Gastrocnemius medialis (tissue), 4 donors: Measurements from ENCODE around the gene UTS2. TPM values are rescaled to one million over a fixed set of nuclear protein-coding genes. Genes with fewer than 3 reads are reported as not detected.

ENCODE experiments used
- ATAC-seq, 2 donors: fragments of 150-250 bp; one replicate each; pipeline ENCODE4 v1.9.1; 2016
- DNase-seq, 2 donors: peaks; one replicate each; pipeline ENCODE4 v3.0.0-alpha.2; 2019
- H3K27ac ChIP-seq, 4 donors: fragments of 200-600 bp; sonication (generic); 1 replicate in 1 of 4; 2 replicates in 3 of 4; pipeline ENCODE4 v1.5.1; 2016 to 2018; ENCODE audit warnings: mild to moderate bottlenecking in 2 of 4, moderate library complexity in 1 of 4
- H3K27me3 ChIP-seq, 3 donors: fragments of 200-600 bp; sonication (generic) in 2 of 3; 1 replicate in 1 of 3; 2 replicates in 2 of 3; pipeline versions ENCODE4 v1.5.1 to v1.6.0; 2016 to 2019; ENCODE audit warnings: mild to moderate bottlenecking in 1 of 3, moderate library complexity in 1 of 3
- H3K36me3 ChIP-seq, 2 donors: fragments of 200-600 bp; sonication (generic) in 1 of 2; one replicate each; pipeline ENCODE4 v1.5.1; 2017 to 2018
- H3K4me1 ChIP-seq, 2 donors: fragments of 200-600 bp; sonication (generic) in 1 of 2; one replicate each; pipeline ENCODE4 v1.5.1; 2016 to 2017; ENCODE audit warnings: mild to moderate bottlenecking in 2 of 2
- H3K4me3 ChIP-seq, 4 donors: fragments of 200-600 bp; sonication (generic) in 3 of 4; 1 replicate in 1 of 4; 2 replicates in 3 of 4; pipeline ENCODE4 v1.5.1; 2016 to 2019; ENCODE audit warnings: mild to moderate bottlenecking in 2 of 4
- H3K9me3 ChIP-seq, 3 donors: fragments of 200-600 bp; sonication (generic) in 2 of 3; 1 replicate in 1 of 3; 2 replicates in 2 of 3; pipeline ENCODE4 v1.5.1; 2016 to 2019
- CTCF ChIP-seq, 5 experiments: fragments of 450-650 bp in 3 of 5; fragments of 200-600 bp in 2 of 5; sonication (generic) in 2 of 5; IDR thresholded peaks in 4 of 5; conservative IDR thresholded peaks in 1 of 5; 1 replicate in 4 of 5; 2 replicates in 1 of 5; pipeline ENCODE4 v1.5.1; 2016 to 2019; ENCODE audit warnings: antibody characterized with exemption in 5 of 5, mild to moderate bottlenecking in 3 of 5, moderate library complexity in 3 of 5
- POLR2A ChIP-seq, 2 donors: fragments of 450-650 bp; IDR thresholded peaks; one replicate each; pipeline ENCODE4 v1.6.1; 2017; ENCODE audit warnings: antibody characterized with exemption in 2 of 2, mild to moderate bottlenecking in 2 of 2, moderate library complexity in 2 of 2
- in situ Hi-C, 4 donors: fragments of 200-750 bp; cut with MboI; loops; one replicate each; pipeline versions ENCODE4 v1.15.0 to v1.8.0; 2017; ENCODE audit warnings: low sequenced_read_pairs in 4 of 4
- intact Hi-C: fragments of 100-400 bp; cut with DNase I; formaldehyde crosslinking; loops from one replicate; pipeline ENCODE4 v1.15.1; 2023; ENCODE audit warnings: low total_unique reads
- total RNA-seq, 4 donors: library from RNA; depleted of rRNA; stranded (reverse); fragments of >200 nt; gene quantifications; one replicate each; pipeline versions ENCODE4 v1.1.0 to v1.2.3, GENCODE V29; 2016

The UTS2 gene
- total RNA-seq, 4 donors from 2014 or later = not detected

- Histone ChIP-seq H3K9me3 (no peaks in the 10 kb centered on the region), H3K27ac (no peak overlapping the region), H3K4me3 (no peak overlapping the region), H3K36me3 (no peaks in the 10 kb centered on the region), H3K27me3 (peaks cover 23 to 35% (median 24%) of the 10 kb centered on the region in 3 donors), H3K4me1 (no peaks in the 10 kb centered on the region)
- no peak for DNase-seq
- in situ Hi-C loops = no loop called here
- intact Hi-C loops = no loop called here
- ATAC-seq = no peak
- TF ChIP-seq POLR2A (IDR thresholded peaks at IDR 0.05) = no peak
- no peak for TF ChIP-seq CTCF (IDR thresholded peaks at IDR 0.05 in 4 of 5, conservative IDR thresholded peaks at IDR 0.05 in 1 of 5)
Observed at GRCh38 chr1:7886405-7886745, 33.5 kb upstream of the UTS2 start.

- Histone ChIP-seq H3K9me3 (no peaks in the 10 kb centered on the region), H3K4me3 (no peak overlapping the region), H3K4me1 (no peaks in the 10 kb centered on the region), H3K36me3 (no peaks in the 10 kb centered on the region), H3K27me3 (peaks cover 23 to 35% (median 24%) of the 10 kb centered on the region in 3 donors), H3K27ac (no peak overlapping the region)
- ATAC-seq (no peak), DNase-seq (no peak)
- in situ Hi-C loops = no loop called here
- intact Hi-C loops = no loop called here
- TF ChIP-seq POLR2A (IDR thresholded peaks at IDR 0.05) (no peak), CTCF (IDR thresholded peaks at IDR 0.05 in 4 of 5, conservative IDR thresholded peaks at IDR 0.05 in 1 of 5) (no peak)
Observed at GRCh38 chr1:7885513-7886404, 32.9 kb upstream of the UTS2 start.

GRCh38 chr1:7884757-7885156 lies 31.9 kb upstream of the UTS2 start:
- no peak for ATAC-seq
- in situ Hi-C loops = no loop called here
- no peak for DNase-seq
- no peaks in the 10 kb centered on the region for H3K36me3 ChIP-seq
- no peaks in the 10 kb centered on the region for H3K4me1 ChIP-seq
- peaks cover 23 to 33% (median 24%) of the 10 kb centered on the region in 3 donors for H3K27me3 ChIP-seq
- H3K27ac ChIP-seq = no peak overlapping the region
- H3K4me3 ChIP-seq = no peak overlapping the region
- TF ChIP-seq POLR2A (IDR thresholded peaks at IDR 0.05) (no peak), CTCF (IDR thresholded peaks at IDR 0.05 in 4 of 5, conservative IDR thresholded peaks at IDR 0.05 in 1 of 5) (no peak)
- H3K9me3 ChIP-seq = no peaks in the 10 kb centered on the region
- intact Hi-C loops = no loop called here

- Histone ChIP-seq H3K9me3 (peaks cover 0 to 4% (median 0%) of the 10 kb centered on the region in 3 donors), H3K27me3 (no peaks in the 10 kb centered on the region), H3K36me3 (no peaks in the 10 kb centered on the region), H3K4me1 (no peaks in the 10 kb centered on the region), H3K4me3 (no peak overlapping the region), H3K27ac (no peak overlapping the region)
- in situ Hi-C loops = no loop called here
- DNase-seq = no peak
- intact Hi-C loops = no loop called here
- no peak for TF ChIP-seq POLR2A (IDR thresholded peaks at IDR 0.05)
- no peak for TF ChIP-seq CTCF (IDR thresholded peaks at IDR 0.05 in 4 of 5, conservative IDR thresholded peaks at IDR 0.05 in 1 of 5)
- ATAC-seq = no peak
Observed at GRCh38 chr1:7879228-7879627, 26.4 kb upstream of the UTS2 start.
